HCT116 (cell line): ENCODE data around the gene EVX1. TPM values are rescaled to one million over a fixed set of nuclear protein-coding genes. Genes with fewer than 3 reads are reported as not detected.

Source experiments
- ATAC-seq: fragments of 200-7000 bp; cut with Tn5 transposase; 2 replicates; pipeline ENCODE4 v1.9.1; 2020; ENCODE audit warnings: mild to moderate bottlenecking, moderate library complexity
- BruUV-seq: library from RNA; stranded (reverse); fragments of 400-500 nt; replicated peaks from 2 replicates; lab custom pipeline; 2021; lab: Mats Ljungman, UMichigan
- CTCF ChIA-PET: fragments of 300-600 bp; sonication (Branson Sonifier 250); formaldehyde crosslinking; loops from one replicate; lab custom pipeline; 2021; ENCODE audit warnings: antibody characterized with exemption; lab: Charles Lee
- POLR2A ChIA-PET: fragments of 300-600, 350-600 bp; sonication (Branson Sonifier 250); formaldehyde crosslinking; loops from one replicate; lab custom pipeline; 2021; ENCODE audit warnings: antibody characterized with exemption; lab: Charles Lee
- RAD21 ChIA-PET, 2 experiments: fragments of 300-600 bp; sonication (Branson Sonifier 250); formaldehyde crosslinking; loops; one replicate each; lab custom pipeline; 2023; ENCODE audit warnings: low total read pairs in 2 of 2; ENCODE audit not compliant: uncharacterized antibody in 2 of 2, unreplicated experiment in 2 of 2, low non-redundant PET in 1 of 2; lab: Charles Lee
- DNase-seq: peaks from one replicate; pipeline ENCODE4 v3.0.0-alpha.2; 2010; ENCODE audit warnings: low read depth, low spot score
- H2AFZ ChIP-seq: fragments of 200-600 bp; shearing (Covaris generic), sonication (generic); 2 replicates; pipeline ENCODE4 v1.6.1; 2017; ENCODE audit warnings: low read depth, mixed run types, mixed read lengths, antibody characterized with exemption, low read length; ENCODE audit not compliant: poor library complexity, severe bottlenecking
- H3K27ac ChIP-seq: 2 replicates; pipeline ENCODE4 v1.5.1; 2012; ENCODE audit warnings: low read depth, low read length
- H3K27me3 ChIP-seq: fragments of 200-600 bp; sonication (generic); 2 replicates; pipeline ENCODE4 v1.6.1; 2016; ENCODE audit warnings: mixed run types, low read length, mixed read lengths; ENCODE audit not compliant: insufficient read depth
- H3K36me3 ChIP-seq, 2 experiments: fragments of 200-500 bp in 1 of 2; fragments of 200-600 bp in 1 of 2; sonication (Bioruptor generic) in 1 of 2; sonication (generic) in 1 of 2; 2 replicates each; pipeline versions ENCODE4 v1.5.1 to v1.6.1; 2014 to 2016; ENCODE audit warnings: low read length in 2 of 2, inconsistent platforms in 1 of 2, mixed read lengths in 1 of 2, mixed run types in 1 of 2; ENCODE audit not compliant: insufficient read depth in 2 of 2, control insufficient read depth in 1 of 2
- H3K4me1 ChIP-seq, 2 experiments: fragments of 200-600 bp in 1 of 2; sonication (generic) in 1 of 2; 2 replicates each; pipeline versions ENCODE4 v1.5.1 to v1.6.1; 2012 to 2017; ENCODE audit warnings: low read length in 2 of 2, inconsistent platforms in 1 of 2, mild to moderate bottlenecking in 1 of 2, mixed read lengths in 1 of 2, mixed run types in 1 of 2, moderate library complexity in 1 of 2; ENCODE audit not compliant: insufficient read depth in 2 of 2, control insufficient read depth in 1 of 2
- H3K4me2 ChIP-seq: fragments of 200-600 bp; sonication (generic); 2 replicates; pipeline ENCODE4 v1.6.1; 2017; ENCODE audit warnings: mixed run types, low read length, mixed read lengths
- H3K4me3 ChIP-seq, 2 experiments: fragments of 200-600 bp in 1 of 2; sonication (generic) in 1 of 2; replicated peaks in 1 of 2; 2 replicates each; pipeline ENCODE4 v1.5.1; 2011 to 2016; ENCODE audit warnings: low read length in 2 of 2, control low read depth in 1 of 2, low read depth in 1 of 2, mild to moderate bottlenecking in 1 of 2, mixed read lengths in 1 of 2, mixed run types in 1 of 2
- H3K79me2 ChIP-seq: fragments of 200-600 bp; sonication (generic); 2 replicates; pipeline ENCODE4 v1.6.1; 2017; ENCODE audit warnings: mild to moderate bottlenecking, mixed run types, low read length, moderate library complexity, mixed read lengths; ENCODE audit not compliant: insufficient read depth
- H3K9ac ChIP-seq: fragments of 200-600 bp; sonication (generic); 2 replicates; pipeline ENCODE4 v1.6.1; 2016; ENCODE audit warnings: low read length, mixed read lengths
- H3K9me2 ChIP-seq: fragments of 200-600 bp; sonication (generic), shearing (Covaris generic); 2 replicates; pipeline ENCODE4 v1.6.1; 2017; ENCODE audit warnings: mixed run types, mild to moderate bottlenecking, moderate library complexity; ENCODE audit not compliant: insufficient read depth
- H3K9me3 ChIP-seq, 2 experiments: fragments of 200-500 bp in 1 of 2; fragments of 200-600 bp in 1 of 2; sonication (Bioruptor generic) in 1 of 2; sonication (generic) in 1 of 2; 2 replicates each; pipeline ENCODE4 v1.6.1; 2014 to 2017; ENCODE audit warnings: low read length in 2 of 2, mixed read lengths in 2 of 2, inconsistent platforms in 1 of 2, low read depth in 1 of 2, mild to moderate bottlenecking in 1 of 2, mixed run types in 1 of 2, moderate library complexity in 1 of 2; ENCODE audit not compliant: control insufficient read depth in 1 of 2, insufficient read depth in 1 of 2
- H4K20me1 ChIP-seq: fragments of 200-600 bp; sonication (generic), shearing (Covaris generic); 2 replicates; pipeline ENCODE4 v1.6.1; 2017; ENCODE audit warnings: mixed run types, mild to moderate bottlenecking, moderate library complexity; ENCODE audit not compliant: insufficient read depth
- CBX3 ChIP-seq: IDR thresholded peaks from 2 replicates; pipeline ENCODE4 v1.6.1; 2012; ENCODE audit warnings: low read depth
- EGR1 ChIP-seq: IDR thresholded peaks from 2 replicates; pipeline ENCODE4 v1.6.1; 2012; ENCODE audit warnings: low read depth
- ELF1 ChIP-seq: IDR thresholded peaks from 2 replicates; pipeline ENCODE4 v1.6.1; 2012; ENCODE audit warnings: low read depth, borderline replicate concordance
- EZH2 ChIP-seq: fragments of 200-600 bp; sonication (generic); IDR thresholded peaks from 2 replicates; pipeline ENCODE4 v1.6.1; 2017; ENCODE audit warnings: antibody characterized with exemption, mixed run types
- FOSL1 ChIP-seq: IDR thresholded peaks from 2 replicates; pipeline ENCODE4 v1.6.1; 2012; ENCODE audit warnings: low read depth
- JUND ChIP-seq: IDR thresholded peaks from 2 replicates; pipeline ENCODE4 v1.6.1; 2012
- POLR2A ChIP-seq: IDR thresholded peaks from 2 replicates; pipeline ENCODE4 v1.7.0; 2011; ENCODE audit warnings: borderline replicate concordance; ENCODE audit not compliant: insufficient read depth, insufficient read length; ENCODE audit errors: extremely low read depth
- RAD21 ChIP-seq: IDR thresholded peaks from 2 replicates; pipeline ENCODE4 v1.6.1; 2012; ENCODE audit warnings: low read depth, mild to moderate bottlenecking
- SIN3A ChIP-seq: IDR thresholded peaks from 2 replicates; pipeline ENCODE4 v1.6.1; 2012; ENCODE audit warnings: low read depth
- SRF ChIP-seq: IDR thresholded peaks from 2 replicates; pipeline ENCODE4 v1.6.1; 2012; ENCODE audit warnings: low read depth
- TCF7L2 ChIP-seq: IDR thresholded peaks from 2 replicates; pipeline ENCODE4 v1.7.0; 2011; ENCODE audit warnings: borderline replicate concordance, inconsistent platforms; ENCODE audit not compliant: insufficient read depth, insufficient read length; ENCODE audit errors: extremely low read depth
- YY1 ChIP-seq: IDR thresholded peaks from 2 replicates; pipeline ENCODE4 v1.6.1; 2011; ENCODE audit warnings: low read length, low read depth, moderate library complexity, mild to moderate bottlenecking; ENCODE audit not compliant: insufficient replicate concordance; ENCODE audit errors: extremely low read depth
- ZFX ChIP-seq: fragments of 450-650 bp; IDR thresholded peaks from 2 replicates; pipeline ENCODE4 v1.6.1; 2017
- ZNF274 ChIP-seq: fragments of 200-500 bp; sonication (Bioruptor generic); IDR thresholded peaks from 2 replicates; pipeline ENCODE4 v1.6.1; 2014; ENCODE audit warnings: mild to moderate bottlenecking, low read depth, low read length, inconsistent platforms
- intact Hi-C: fragments of 100-400 bp; cut with micrococcal nuclease; formaldehyde crosslinking; loops from 2 replicates; pipeline ENCODE4 v1.10.0; 2022
- total RNA-seq: library from RNA; stranded (reverse); gene quantifications from one replicate; pipeline ENCODE4 v1.2.1, GENCODE V29; 2021; ENCODE audit not compliant: unreplicated experiment
- TF ChIP-seq, protein P1 (sequence below): IDR thresholded peaks from 2 replicates; pipeline ENCODE4 v1.6.1; 2012
- TF ChIP-seq, protein P2 (sequence below): IDR thresholded peaks from 2 replicates; pipeline ENCODE4 v1.6.1; 2012; ENCODE audit warnings: low read depth
- TF ChIP-seq, protein P3 (sequence below): IDR thresholded peaks from 2 replicates; pipeline ENCODE4 v1.6.1; 2012
- TF ChIP-seq, protein P4 (sequence below): IDR thresholded peaks from 2 replicates; pipeline ENCODE4 v1.6.1; 2011; ENCODE audit warnings: mild to moderate bottlenecking, low read length, moderate library complexity; ENCODE audit not compliant: insufficient replicate concordance; ENCODE audit errors: extremely low read depth

The EVX1 gene
- total RNA-seq, 1 experiment from 2014 or later, result 0.25 TPM

DNA sequence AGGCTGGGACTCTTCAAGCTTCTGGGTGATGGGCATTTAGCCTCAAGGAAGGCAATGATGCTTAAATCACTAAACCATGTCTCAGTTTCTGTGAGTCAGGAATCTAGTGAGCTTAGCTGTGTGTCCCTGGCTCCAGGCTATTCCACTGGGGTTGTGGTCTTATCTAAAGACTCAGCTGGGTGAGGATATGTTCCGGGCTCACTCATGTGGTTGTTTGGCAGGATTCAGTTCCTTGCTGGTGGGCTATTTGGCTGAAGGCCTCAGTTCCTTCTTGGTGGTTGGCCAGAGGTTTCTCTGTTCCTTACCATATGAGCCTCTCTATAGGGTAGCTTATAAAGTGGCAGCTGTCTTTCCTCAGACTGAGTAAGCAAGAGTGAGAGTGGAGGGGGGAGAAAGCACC is 12.0 kb downstream of the EVX1 start:
- H3K9ac ChIP-seq, result no peak overlapping the region
- intact Hi-C loops, result no loop called here
- H3K4me1 ChIP-seq, result no peaks in the 10 kb centered on the region
- H4K20me1 ChIP-seq, result no peaks in the 10 kb centered on the region
- H3K9me3 ChIP-seq, result no peaks in the 10 kb centered on the region
- RAD21 ChIA-PET, result no interaction called here
- H3K36me3 ChIP-seq, result no peaks in the 10 kb centered on the region
- ATAC-seq (no peak), DNase-seq (no peak)
- H3K27ac ChIP-seq, result no peak overlapping the region
- H3K9me2 ChIP-seq, result no peaks in the 10 kb centered on the region
- no TSS peak for BruUV-seq
- TF ChIP-seq, protein P1, sequence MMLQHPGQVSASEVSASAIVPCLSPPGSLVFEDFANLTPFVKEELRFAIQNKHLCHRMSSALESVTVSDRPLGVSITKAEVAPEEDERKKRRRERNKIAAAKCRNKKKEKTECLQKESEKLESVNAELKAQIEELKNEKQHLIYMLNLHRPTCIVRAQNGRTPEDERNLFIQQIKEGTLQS, result no peak
- TF ChIP-seq YY1, result no peak
- TF ChIP-seq EGR1, result no peak
- TF ChIP-seq FOSL1, result no peak
- TF ChIP-seq, protein P2, sequence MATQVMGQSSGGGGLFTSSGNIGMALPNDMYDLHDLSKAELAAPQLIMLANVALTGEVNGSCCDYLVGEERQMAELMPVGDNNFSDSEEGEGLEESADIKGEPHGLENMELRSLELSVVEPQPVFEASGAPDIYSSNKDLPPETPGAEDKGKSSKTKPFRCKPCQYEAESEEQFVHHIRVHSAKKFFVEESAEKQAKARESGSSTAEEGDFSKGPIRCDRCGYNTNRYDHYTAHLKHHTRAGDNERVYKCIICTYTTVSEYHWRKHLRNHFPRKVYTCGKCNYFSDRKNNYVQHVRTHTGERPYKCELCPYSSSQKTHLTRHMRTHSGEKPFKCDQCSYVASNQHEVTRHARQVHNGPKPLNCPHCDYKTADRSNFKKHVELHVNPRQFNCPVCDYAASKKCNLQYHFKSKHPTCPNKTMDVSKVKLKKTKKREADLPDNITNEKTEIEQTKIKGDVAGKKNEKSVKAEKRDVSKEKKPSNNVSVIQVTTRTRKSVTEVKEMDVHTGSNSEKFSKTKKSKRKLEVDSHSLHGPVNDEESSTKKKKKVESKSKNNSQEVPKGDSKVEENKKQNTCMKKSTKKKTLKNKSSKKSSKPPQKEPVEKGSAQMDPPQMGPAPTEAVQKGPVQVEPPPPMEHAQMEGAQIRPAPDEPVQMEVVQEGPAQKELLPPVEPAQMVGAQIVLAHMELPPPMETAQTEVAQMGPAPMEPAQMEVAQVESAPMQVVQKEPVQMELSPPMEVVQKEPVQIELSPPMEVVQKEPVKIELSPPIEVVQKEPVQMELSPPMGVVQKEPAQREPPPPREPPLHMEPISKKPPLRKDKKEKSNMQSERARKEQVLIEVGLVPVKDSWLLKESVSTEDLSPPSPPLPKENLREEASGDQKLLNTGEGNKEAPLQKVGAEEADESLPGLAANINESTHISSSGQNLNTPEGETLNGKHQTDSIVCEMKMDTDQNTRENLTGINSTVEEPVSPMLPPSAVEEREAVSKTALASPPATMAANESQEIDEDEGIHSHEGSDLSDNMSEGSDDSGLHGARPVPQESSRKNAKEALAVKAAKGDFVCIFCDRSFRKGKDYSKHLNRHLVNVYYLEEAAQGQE, result no peak
- TF ChIP-seq JUND, result no peak
- TF ChIP-seq EZH2, result no peak
- TF ChIP-seq CBX3, result no peak
- TF ChIP-seq, protein P3, sequence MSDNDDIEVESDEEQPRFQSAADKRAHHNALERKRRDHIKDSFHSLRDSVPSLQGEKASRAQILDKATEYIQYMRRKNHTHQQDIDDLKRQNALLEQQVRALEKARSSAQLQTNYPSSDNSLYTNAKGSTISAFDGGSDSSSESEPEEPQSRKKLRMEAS, result no peak
- no peak for TF ChIP-seq ELF1
- TF ChIP-seq SRF, result no peak
- no peak for TF ChIP-seq POLR2A
- no peak for TF ChIP-seq SIN3A
- TF ChIP-seq, protein P4, sequence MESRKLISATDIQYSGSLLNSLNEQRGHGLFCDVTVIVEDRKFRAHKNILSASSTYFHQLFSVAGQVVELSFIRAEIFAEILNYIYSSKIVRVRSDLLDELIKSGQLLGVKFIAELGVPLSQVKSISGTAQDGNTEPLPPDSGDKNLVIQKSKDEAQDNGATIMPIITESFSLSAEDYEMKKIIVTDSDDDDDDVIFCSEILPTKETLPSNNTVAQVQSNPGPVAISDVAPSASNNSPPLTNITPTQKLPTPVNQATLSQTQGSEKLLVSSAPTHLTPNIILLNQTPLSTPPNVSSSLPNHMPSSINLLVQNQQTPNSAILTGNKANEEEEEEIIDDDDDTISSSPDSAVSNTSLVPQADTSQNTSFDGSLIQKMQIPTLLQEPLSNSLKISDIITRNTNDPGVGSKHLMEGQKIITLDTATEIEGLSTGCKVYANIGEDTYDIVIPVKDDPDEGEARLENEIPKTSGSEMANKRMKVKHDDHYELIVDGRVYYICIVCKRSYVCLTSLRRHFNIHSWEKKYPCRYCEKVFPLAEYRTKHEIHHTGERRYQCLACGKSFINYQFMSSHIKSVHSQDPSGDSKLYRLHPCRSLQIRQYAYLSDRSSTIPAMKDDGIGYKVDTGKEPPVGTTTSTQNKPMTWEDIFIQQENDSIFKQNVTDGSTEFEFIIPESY, result no peak
- TF ChIP-seq ZFX, result no peak
- no peak for TF ChIP-seq ZNF274
- no peak for TF ChIP-seq TCF7L2
- TF ChIP-seq RAD21, result no peak
- no peaks in the 10 kb centered on the region for H3K27me3 ChIP-seq
- POLR2A ChIA-PET, result no interaction called here
- H3K4me2 ChIP-seq, result no peak overlapping the region
- no peaks in the 10 kb centered on the region for H3K79me2 ChIP-seq
- CTCF ChIA-PET, result no interaction called here
- H3K4me3 ChIP-seq, result no peak overlapping the region
- H2AFZ ChIP-seq, result no peak overlapping the region
